GM12801 (cell line): ENCODE measurements around the gene DNAH9.

Source experiments
- TF ChIP-seq, protein P1 (sequence below): IDR thresholded peaks from one replicate; pipeline ENCODE4 v1.5.1; 2011; ENCODE audit warnings: control low read depth; ENCODE audit not compliant: insufficient read length; ENCODE audit errors: extremely low read depth

The DNAH9 gene

DNA sequence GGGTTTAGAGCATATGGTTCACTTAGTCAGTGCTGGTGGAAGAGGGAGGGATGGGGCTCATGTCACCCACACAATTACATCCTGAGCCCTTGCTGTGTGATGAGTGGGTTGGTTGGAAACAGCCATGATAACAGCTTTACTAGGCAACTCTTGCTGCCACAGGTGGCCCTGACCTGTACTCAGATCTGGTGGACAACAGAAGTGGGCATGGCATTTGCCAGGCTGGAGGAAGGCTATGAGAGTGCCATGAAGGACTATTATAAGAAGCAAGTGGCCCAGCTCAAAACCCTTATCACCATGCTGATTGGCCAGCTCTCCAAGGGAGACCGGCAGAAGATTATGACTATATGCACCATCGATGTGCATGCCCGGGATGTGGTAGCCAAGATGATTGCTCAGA, 105.8 kb downstream of the DNAH9 start:
- TF ChIP-seq, protein P1, sequence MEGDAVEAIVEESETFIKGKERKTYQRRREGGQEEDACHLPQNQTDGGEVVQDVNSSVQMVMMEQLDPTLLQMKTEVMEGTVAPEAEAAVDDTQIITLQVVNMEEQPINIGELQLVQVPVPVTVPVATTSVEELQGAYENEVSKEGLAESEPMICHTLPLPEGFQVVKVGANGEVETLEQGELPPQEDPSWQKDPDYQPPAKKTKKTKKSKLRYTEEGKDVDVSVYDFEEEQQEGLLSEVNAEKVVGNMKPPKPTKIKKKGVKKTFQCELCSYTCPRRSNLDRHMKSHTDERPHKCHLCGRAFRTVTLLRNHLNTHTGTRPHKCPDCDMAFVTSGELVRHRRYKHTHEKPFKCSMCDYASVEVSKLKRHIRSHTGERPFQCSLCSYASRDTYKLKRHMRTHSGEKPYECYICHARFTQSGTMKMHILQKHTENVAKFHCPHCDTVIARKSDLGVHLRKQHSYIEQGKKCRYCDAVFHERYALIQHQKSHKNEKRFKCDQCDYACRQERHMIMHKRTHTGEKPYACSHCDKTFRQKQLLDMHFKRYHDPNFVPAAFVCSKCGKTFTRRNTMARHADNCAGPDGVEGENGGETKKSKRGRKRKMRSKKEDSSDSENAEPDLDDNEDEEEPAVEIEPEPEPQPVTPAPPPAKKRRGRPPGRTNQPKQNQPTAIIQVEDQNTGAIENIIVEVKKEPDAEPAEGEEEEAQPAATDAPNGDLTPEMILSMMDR = no peak

DNA sequence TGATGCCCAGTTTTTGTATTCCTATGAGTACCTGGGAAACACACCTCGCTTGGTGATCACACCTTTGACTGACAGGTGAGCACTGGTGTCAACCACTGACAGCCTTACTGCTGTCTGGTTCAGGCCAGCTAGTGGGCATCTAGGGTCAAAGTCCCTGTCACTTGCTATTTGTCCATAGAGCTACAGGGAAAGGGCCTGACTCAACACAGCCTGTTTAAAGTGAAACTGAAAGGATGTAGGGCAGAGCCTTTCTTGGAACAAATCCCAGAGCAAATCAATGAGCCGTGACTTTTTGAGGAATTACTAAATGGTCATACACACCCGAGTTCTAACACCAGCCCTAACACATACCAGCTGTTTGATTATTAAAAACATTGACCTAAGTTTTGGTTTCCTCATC, 106.8 kb downstream of the DNAH9 start:
- TF ChIP-seq, protein P1 = no peak

DNA sequence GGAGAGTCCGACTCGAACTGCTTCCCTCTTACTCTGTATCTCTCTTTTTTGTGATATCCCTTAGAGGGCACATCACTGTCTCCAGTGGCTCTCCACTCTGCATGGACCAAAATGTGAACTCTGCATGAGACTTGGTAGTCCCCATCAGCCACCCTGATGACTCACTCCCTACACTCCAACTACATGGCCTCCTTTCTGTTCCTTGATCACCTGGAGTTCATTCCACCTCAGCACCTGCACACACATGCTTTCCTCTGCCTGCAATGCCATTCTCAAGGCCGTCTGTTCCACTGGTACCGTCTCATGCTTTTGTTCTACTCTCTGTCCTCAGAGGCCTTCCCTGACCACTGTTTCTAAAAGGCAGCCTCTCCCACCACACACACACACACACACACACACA, 109.3 kb downstream of the DNAH9 start:
- TF ChIP-seq, protein P1 = no peak

DNA sequence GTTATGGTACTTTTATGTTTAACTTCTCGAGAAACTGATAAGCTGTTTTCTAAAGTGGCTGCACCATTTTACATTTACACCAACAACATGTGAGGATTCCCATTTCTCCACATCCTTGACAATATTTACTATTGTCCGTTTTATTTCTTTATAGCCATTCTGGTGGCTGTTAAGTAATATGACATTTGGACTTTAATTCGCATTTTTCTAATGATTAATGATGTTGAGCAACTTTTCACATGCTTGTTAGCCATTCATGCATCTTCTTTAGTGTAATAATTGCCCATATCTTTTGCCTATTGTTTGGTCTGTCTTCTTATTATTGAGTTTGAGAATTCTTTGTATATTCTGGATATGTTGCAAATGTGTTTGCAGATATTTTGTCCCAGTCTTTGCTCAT, 114.2 kb downstream of the DNAH9 start:
- TF ChIP-seq, protein P1 = no peak

DNA sequence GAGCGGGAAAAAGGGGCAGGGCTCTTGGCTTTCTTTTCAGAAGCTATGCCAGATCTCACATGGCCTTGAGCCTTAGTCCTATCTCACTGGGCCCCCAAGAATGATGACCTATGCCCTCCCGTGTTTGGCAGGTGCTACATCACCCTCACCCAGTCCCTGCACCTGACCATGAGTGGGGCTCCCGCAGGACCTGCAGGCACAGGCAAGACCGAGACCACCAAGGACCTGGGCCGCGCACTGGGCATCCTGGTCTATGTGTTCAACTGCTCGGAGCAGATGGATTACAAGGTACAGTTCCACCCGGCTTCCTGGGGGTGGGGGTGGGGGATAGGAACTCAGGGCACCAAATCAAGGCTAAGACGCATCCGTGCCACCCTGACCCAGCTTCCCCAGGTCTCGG, 120.9 kb downstream of the DNAH9 start:
- TF ChIP-seq, protein P1 = no peak

DNA sequence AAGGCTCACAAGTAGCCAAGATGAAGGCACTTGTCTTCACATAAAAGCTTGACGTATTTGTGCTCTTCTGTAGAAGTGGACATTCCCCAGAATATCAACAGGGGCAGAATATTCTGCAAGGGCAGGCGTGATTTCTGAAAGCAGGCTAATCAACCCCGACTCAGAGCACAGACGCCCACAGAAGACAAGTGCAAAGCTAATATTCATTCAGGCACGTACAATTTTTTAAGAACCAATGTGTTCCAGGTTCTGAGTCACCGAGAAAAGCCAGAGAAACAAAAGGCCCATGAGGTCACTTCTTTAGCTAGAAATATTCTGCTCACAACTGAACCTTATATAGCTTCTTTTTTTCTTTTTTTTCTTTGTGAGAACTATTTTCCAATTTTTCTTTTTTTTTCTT, 121.6 kb downstream of the DNAH9 start:
- TF ChIP-seq, protein P1 = no peak

DNA sequence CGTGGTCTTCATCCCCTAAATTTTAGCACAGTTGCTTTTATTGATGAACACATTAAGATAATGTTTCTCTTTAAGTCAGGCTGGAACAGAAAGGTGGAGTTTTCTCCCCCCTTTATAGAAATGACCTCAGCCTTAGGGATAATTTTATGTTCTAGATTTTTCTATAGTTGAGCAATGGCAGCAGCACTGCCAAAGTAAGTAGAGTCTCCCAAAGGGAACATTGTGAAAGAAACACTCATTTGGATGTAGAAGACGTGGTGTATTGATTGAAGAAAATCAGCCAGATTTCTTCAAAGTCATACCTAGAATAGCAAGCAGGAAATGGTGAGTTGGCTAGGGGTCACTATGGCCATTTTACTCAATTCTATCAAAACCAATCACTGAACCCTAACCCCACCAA, 122.5 kb downstream of the DNAH9 start:
- TF ChIP-seq, protein P1 = no peak

DNA sequence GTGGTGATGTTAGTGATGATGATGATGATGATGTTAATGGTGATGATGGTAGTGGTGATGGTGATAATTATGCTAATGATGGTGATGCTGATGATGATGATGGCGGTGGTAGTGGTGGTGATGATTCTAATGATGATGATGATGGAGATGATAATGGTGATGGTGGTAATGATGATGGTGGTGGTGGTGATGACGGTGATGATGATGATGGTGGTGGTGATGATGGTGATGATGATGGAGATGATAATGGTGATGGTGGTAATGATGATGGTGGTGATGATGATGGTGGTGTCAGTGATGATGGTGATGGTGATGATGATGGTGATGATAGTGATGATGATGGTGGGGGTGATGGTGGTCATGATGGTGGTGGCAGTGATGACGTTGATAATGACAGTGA, 132.5 kb downstream of the DNAH9 start:
- TF ChIP-seq, protein P1 = no peak
